GOT3 (cell line): ENCODE measurements around the gene TSPAN7.

Source experiments
- DNase-seq: peaks from one replicate; lab custom pipeline; 2025; ENCODE audit warnings: mixed read lengths; lab: John Stamatoyannopoulos, UW

The TSPAN7 gene

GRCh38 chrX:38692961-38693360 lies 131.6 kb downstream of the TSPAN7 start:
- no peak for DNase-seq

DNA sequence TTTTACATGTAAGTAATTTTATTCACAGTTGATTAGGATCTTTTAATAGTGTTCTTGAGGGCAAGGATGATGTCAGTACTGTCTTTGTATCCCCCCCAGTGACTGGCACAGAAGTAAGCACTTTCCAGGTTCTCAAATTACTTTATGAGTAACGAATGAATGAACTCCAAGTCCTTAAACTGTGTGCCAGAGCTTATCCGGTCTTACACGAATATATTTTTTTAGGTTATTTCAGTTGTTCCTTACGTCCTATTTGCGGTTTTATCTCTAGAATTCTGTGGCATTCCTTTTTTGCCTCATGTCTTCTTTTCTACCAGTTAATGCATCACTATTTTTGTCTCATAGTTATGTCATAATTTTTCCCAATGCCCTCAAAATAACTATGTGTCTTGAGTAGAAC lies 133.1 kb downstream of the TSPAN7 start:
- no peak for DNase-seq

GRCh38 chrX:38697461-38697860 lies 136.1 kb downstream of the TSPAN7 start:
- DNase-seq = no peak

DNA sequence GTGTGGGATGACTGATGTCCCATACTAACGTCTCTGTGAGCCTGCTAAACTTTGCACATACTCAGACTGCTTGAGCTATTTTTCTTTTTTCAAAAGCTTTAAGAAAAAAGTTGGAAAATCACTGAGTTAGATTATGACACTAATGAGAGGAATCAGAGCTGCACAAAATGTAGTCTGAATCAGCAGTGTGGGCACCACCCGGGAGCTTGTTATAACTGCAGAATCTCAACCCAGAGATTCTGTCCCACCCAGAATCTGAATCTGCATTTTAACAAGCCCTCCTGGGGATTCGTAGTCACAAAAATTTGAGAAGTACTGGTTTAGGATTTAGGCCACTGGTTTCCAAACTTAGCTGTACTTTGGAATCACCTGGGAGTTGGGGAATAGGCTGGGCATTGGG lies 137.8 kb downstream of the TSPAN7 start:
- DNase-seq = no peak

GRCh38 chrX:38699696-38700095 lies 138.4 kb downstream of the TSPAN7 start:
- DNase-seq = no peak

GRCh38 chrX:38701073-38701472 lies 139.7 kb downstream of the TSPAN7 start:
- DNase-seq = no peak

GRCh38 chrX:38704146-38704882 lies 143.0 kb downstream of the TSPAN7 start:
- DNase-seq = no peak

- DNase-seq = no peak
Measured at GRCh38 chrX:38717871-38718270, 156.5 kb downstream of the TSPAN7 start.

- no peak for DNase-seq
Measured at GRCh38 chrX:38718311-38718710, 157.0 kb downstream of the TSPAN7 start.

DNA sequence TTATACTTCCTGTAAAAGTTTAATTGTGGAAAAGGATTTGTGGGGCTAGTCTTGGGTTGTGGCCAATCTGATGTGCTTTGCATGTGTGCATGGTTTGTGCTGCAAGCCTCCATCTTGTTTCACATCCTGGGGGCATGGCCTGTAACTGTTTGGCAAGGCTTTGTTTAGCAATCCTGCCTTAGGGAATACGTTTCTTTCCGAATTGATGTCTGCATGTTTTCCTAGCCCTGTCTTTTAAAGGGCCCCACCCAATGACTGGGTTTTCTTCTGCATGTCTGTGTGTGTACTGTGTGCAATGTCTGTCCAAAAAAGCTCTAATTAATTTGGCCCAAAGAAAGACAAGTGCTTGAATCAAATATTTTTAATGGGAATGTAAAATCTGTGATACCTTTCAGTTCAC lies 165.3 kb downstream of the TSPAN7 start:
- DNase-seq = no peak

GRCh38 chrX:38727668-38728067 lies 166.3 kb downstream of the TSPAN7 start:
- no peak for DNase-seq

- DNase-seq = no peak
Measured at GRCh38 chrX:38732866-38733265, 171.5 kb downstream of the TSPAN7 start.
